ENCODE data around the gene PDLIM5.
"Not testable (repeated sequence)": the region's sequence is repeated elsewhere in the genome, so short reads cannot be mapped to it uniquely, and the experiment has no call there.

Gene PDLIM5

DNA sequence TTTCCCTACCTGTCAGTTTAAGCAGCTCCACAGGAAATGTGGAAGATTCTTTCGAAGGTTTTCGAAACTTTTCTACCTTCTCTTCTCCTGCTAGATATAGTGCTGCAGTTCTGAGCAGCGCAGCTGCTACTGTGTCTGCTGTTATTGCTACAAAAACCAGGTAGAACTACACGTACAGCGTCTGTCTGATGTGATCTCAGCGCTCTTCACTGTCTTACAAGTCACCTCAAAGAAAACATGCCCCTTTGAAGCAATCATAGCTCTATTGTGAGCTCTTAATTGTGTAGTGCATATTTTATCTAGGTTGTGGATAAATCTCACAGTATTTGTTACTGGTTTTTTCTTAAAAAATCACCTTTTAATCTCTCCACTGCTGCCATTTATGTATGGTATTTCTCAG lies 158.4 kb downstream of the PDLIM5 start:
- no peak for DNase-seq

- no peak for DNase-seq
These were observed 161.5 kb downstream of the PDLIM5 start for GRCh38 chr4:94613248-94613647.

DNA sequence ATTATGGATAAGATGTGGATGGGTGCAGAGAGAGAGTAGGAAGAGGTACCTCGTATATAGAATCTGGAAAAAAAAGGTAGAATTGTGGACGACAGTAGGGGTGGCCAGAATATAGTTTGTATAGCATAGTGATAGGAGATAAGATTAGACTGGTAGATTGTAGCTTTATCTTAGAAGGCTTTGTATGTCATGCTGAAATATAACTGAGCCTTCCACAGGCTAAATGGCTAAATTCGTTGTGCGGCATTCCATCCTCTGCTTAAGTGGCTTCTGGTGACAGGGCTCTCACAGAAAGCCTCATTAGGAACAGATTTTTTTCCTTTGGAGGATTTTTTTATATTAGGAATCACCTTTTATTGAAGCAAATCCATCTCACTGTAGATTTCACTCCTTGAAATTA lies 163.7 kb downstream of the PDLIM5 start:
- DNase-seq, result no peak

DNA sequence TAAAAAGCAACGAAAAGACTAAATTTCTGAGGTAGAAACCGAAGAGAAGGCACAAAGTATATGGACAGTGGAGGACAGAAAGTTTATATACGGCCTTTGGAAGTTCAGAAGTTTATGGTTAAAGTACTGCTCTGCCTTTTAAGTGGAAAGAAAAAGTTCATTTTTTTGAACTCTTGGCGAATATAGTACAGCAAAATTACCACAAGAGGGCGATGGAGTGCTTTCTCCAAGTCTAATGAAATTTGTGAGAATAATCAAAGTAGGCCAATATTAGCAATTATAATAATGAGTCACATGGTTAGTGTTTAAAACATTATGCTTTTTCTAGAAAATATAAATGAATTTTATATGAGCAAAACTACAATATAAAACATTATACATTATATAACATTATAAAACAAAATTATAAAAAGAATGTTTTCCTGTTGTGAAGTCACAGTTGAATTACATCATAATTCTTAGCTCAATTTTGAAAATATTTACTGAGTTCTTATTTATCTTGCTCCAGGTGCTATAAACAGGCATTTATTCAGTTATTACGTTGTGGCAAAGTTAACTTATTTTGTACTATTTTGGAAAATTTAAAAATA lies 169.8 kb downstream of the PDLIM5 start:
- no peak for DNase-seq

DNA sequence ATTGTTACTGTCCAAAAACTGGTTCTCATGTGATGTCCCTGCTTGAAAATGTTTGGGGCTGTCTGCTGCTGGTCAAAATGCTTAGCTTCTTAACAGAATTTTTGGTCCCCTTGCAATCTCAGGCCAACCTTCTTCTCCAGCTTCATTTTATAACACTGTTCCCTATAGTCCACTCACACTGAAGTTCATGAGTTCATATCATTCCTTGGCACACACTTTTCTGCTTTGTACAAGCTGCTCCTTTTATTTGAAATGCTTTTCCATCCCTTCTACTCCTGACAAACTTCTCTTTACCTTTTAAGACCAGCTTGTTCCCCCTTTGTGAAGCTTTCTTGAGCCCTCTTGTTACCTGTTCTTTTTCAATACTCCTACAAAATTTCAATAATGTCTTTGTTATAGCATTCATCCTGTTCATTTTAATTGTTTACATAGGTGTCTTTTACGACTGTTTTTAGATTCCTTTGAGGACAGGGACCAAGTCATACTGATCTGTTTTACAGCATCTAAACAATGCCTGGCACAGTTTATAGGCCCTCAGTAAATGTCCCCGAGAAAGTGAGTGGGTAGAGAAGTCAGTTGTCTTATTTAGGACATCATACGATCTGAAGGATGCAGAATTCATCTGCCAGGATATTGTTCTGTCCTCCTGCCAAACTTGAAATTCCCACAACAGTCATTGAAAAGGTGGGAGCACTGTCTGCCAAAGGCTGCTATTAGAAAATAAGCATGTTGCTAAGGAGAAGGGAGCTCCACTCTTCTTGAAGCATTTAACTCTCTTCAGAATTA lies 171.6 kb downstream of the PDLIM5 start:
- DNase-seq, result no peak

- no peak for DNase-seq
These were observed 175.2 kb downstream of the PDLIM5 start for GRCh38 chr4:94626942-94627341.

- not testable (repeated sequence) for DNase-seq
These were observed 177.3 kb downstream of the PDLIM5 start for GRCh38 chr4:94629058-94629457.

- no peak for DNase-seq
These were observed 178.1 kb downstream of the PDLIM5 start for GRCh38 chr4:94629837-94630236.

DNA sequence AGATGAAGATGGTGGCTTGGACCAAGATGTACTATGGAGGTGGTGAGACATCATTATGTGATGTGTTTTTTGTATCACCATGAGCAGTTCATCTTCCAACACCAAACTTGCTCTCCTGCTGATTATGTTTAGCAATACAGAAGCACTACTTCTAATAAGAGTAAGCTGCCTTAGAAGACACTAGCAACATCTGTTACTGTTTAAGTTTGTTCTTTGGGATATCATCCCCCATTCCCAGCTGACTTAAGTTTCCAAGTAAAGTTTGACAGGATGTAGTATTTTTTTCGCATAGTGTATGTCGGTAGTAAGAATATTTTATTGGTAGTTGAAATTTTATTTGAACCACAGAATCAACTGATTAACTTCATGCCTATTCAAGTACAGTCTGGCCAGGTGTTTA lies 182.5 kb downstream of the PDLIM5 start:
- DNase-seq, result no peak

DNA sequence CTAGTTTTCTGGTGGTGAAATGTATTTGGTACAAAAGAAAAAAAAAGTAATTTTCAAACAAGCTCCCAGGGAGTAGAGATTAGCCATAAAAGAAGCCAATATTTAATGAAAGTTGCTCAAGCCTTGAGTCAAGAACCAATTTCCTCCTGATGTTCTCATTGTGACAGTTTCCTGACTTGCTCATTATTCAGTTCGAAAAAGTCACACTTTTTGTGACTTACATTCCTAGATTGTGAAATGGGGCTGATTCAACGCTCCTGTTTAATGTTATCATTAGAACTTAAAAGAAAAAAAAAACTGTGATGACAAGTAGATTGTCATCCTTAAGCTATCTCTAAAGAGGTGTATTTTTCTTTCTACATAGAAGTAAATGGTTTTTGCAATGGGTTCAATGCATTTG lies 183.4 kb downstream of the PDLIM5 start:
- DNase-seq, result no peak

DNA sequence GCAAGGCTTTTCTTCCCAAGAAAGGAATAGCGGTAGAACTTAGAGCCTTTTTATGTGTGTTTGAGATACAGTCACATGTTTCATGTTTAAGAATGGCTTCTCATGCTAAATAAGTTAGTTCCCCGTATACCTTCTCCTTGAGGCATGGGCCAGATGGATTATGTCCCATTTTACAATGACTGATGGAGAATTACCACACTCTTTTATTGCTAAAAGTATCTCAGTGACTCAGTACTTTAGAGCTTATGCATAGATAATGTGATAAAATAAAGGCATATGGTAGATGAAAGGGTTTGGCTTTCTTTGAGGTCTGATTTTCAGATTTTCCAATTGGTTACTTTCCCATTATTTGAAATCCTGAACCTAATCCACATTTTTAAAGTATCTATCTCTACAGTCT lies 184.3 kb downstream of the PDLIM5 start:
- no peak for DNase-seq

DNA sequence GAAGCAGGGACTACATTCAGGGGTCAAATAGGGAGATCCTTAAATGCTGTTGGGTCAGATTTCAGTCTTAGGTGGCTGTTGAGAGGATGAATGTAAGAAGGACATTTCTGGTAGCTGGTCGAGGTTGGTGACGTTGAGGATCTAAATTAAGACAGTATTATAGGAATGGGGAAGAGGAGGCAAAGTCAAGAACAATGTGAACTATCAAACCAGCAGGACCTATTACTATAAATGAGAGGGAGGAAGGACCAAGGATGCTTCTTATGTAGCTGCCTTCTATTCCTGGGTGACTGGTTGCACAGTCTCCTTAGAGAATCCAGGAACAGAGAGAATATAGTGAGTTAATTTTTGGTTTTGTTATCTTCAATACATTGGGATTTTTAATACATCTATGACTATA lies 187.6 kb downstream of the PDLIM5 start:
- no peak for DNase-seq

DNA sequence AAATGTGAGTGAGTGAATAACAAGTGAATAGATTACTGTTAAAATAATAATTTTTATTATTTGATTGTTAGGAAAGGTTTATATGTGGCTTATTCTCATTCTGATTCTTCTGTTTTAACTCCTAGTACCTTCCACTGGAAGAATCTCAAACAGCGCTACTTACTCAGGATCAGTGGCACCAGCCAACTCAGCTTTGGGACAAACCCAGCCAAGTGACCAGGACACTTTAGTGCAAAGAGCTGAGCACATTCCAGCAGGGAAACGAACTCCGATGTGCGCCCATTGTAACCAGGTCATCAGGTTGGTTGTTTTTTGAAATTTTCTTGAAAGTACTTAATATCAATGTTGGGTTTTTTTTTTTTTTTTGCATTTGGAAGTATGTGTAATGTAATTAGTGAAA lies 188.4 kb downstream of the PDLIM5 start:
- DNase-seq, result no peak

DNA sequence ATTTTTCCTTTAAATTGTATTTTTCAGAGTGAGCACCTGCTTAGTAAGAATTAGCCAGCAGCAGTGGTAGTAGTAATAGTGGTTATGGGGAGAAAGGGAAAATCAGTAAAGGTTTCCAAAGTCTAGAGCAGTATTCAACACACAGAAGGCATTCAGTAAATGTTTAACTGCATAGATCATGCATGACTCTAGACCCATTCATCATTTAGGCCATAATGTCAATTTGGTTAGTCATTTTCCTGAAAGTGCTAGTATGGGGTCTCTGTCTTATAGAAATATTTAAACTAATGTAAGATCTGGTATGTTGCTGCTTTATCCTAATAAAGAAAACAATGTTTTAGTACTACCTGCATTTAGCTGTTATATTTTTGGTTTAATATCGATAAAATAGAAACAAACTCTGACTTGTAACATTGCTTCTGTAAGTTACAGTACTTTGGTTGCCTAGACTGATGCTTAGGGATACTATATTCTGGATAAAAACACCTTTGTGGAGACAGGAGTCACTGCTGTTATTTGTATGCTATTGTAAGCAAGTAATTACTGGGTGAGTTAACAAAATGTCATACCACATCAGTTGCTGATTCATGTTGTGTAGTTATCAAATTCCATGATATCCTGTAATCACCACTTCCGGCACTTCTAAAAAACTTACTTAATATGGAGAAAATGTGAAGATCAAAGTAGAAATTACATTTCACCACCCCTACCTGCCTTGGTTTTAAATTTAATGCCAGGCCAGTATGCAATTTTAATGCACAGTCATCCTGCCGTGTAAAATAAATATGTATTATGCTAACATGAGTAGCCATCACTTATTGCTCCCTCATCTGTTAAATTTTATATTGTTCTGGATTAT lies 190.2 kb downstream of the PDLIM5 start:
- no peak for DNase-seq

GRCh38 chr4:94642561-94642866 lies 190.8 kb downstream of the PDLIM5 start:
- DNase-seq, result no peak

- no peak for DNase-seq
These were observed 197.0 kb downstream of the PDLIM5 start for GRCh38 chr4:94648699-94649098.

GRCh38 chr4:94649381-94650133 lies 197.8 kb downstream of the PDLIM5 start:
- no peak for DNase-seq

GRCh38 chr4:94650134-94650495 lies 198.4 kb downstream of the PDLIM5 start:
- DNase-seq, result no peak

DNA sequence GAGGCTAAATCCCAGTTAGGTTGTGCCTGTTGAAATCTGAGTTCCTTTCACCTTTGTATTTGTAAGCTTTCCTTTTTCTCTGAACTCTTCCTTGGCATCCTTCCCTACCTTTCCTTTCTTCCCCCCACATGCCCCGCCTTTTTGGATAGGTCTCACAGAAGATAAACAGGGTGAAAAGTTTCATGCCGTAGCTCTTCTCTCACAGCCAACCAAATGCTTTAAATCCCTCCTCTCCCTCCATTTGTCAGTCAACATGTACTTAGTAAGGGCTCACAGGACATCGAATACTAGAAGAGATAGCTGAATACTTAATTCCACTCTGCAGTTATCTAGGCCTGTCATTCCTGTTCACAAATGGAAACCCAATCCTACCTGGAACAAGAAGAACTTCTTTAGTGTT lies 198.9 kb downstream of the PDLIM5 start:
- no peak for DNase-seq

GRCh38 chr4:94653095-94653649 lies 201.4 kb downstream of the PDLIM5 start:
- DNase-seq, result no peak

GRCh38 chr4:94653984-94654609 lies 202.4 kb downstream of the PDLIM5 start:
- DNase-seq, result no peak

DNA sequence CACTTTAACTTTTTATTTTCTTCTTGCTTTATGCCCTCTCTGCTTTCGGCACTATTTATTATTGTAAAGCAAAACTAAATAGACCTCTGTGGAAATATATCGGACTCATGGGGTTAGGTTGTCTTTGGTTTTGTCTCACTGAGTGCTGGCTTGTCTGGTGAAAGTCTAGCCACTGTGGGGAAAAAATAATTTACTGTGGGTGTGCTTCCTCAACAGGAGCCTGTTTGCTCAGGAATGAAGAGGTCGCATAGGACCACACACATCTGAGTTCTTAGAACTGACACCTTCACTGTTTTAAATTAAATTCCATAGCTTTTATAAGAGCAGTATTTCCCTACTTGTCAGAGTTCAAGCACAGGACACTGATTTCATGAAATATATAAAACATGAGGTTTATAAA lies 203.0 kb downstream of the PDLIM5 start:
- DNase-seq, result no peak

GRCh38 chr4:94660614-94661013 lies 208.9 kb downstream of the PDLIM5 start:
- no peak for DNase-seq

Measured in NCI-H187 treated with DMSO at 0.1 percent for 48 hours (cell line).